ENCODE measurements around the gene VASP.
A peak's percentile ranks its signal among the peaks of the same experiment; 100 is the strongest.

The VASP gene

DNA sequence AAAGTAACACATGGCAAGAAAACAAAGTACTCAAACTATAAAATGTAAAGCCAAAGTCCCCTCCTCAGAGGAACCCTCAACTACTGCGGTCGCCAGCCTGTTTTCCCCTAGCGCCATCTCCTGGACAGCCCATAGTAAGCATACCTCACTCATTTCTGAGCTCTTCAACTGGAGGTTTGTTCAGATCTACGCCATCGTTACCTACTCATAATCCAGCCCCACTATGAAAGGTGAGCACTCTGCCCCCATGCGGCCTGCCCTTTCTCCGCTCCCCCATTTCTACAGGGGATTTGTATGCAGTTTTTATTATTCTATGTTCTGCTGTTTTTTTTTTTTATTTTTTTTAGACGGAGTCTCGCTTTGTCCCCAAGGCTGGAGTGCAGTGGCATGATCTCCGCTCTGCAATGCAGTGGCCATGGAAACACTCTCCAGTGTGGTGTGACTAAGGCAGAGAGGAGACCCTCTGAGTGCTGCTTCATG is 51.2 kb downstream of the VASP start:
- peak; percentile 87 to 95 for DNase-seq

DNA sequence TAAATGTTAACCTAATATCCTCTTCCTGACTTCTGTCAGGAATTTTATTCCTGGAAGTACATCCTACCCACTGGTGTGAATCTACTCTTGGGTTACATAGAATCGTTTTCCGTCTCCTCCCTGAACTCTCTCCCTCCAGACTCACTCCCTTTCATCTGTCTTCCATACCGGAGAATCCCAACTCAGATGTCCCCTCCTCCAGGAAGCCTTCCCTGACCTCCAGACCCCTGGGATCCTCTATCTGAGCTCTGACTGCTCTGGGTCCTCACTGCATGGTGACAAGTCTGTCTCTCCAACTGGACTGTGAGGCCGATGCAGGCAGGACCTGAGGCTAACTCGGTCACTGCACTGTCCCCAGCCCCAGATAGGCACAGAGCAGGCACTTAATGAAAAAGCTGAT is 52.8 kb downstream of the VASP start:
- DNase-seq, result no peak

DNA sequence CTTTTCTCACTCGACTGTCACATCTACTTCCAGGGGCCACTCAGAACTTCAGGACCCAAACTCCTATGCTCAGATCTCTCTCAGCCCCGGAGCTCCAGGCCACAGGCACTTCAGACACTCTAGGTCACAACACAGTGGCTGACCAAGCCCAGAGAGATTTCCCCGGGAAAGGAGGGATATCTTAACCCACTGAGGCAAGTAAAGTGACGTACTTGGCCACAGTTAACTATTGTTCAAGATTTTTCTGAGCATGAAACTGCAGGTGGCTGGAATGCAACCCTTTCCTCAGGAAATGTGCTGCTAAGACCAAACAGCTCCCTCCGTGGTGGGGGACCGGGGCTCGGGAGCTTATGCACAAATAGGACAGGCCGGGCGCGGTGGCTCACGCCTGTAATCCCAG is 53.4 kb downstream of the VASP start:
- DNase-seq, result no peak

DNA sequence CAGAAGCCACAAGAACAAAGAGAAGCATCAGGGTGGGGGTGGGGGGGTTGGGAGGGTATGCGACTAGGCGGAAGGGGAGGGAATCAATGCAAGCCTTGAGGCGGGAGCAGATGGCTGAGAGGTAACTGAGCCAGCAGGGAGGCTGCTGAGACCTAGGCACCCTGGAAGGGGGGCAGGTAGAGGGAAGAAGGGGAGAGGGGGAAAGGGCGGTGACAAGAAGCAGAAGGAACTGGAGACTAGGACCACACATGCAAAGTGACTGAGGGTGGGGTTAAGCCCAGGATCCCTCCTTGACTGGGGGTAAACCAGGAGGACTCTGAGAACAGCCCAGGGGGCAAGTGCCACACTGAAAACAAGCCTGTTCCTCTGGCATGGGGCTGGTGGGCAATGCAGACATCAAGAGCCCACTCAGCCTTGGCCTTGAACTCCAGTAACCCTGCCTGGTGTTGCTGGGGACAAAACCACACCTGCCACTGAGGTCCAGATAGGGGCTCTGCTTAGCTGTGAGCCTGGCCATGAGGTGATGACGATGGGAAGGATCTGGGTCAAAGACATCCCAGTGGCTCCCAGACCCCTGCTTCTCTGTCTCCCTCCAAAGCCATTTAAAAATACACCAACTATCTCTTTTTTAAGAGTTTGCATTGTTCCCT is 57.0 kb downstream of the VASP start:
- DNase-seq, result peak in 1 of 2 experiments; percentile 1

DNA sequence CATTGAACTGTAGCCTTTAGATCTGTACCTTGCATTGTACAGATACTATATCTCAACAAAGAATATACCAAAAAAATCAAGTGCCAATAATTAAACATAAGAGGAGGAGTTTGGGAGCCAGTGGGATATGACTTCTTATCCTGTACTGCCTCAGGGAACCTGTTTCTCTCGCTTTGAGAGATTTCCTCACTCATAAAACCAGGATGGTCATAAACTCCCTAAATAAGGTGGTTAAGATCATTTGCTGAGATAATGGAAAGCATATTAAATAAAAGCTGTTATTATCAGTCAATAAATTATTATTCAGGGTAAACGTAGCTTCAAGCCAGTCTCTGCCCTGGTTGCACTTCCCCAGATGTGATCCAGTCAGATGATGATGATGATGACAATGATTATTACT is 60.3 kb downstream of the VASP start:
- DNase-seq, result no peak

DNA sequence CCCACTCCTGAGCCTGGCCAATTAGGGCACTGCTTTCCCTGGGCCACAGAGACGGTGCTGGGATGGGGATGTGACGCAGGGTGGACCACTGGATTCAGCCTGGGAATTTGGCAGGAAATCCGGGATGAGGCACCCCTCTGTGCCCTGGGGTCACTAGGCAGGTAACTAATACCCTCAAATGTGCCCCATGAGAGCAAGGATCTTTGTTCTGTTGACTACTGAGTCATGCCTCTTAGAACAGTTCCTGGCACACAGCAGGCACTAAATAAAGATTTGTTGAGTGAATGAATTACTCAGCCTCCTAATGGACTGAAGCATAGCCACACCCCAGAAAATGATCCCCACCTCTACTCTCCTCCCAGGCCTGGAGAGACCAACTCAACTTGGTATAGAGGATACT is 61.5 kb downstream of the VASP start:
- no peak for DNase-seq

DNA sequence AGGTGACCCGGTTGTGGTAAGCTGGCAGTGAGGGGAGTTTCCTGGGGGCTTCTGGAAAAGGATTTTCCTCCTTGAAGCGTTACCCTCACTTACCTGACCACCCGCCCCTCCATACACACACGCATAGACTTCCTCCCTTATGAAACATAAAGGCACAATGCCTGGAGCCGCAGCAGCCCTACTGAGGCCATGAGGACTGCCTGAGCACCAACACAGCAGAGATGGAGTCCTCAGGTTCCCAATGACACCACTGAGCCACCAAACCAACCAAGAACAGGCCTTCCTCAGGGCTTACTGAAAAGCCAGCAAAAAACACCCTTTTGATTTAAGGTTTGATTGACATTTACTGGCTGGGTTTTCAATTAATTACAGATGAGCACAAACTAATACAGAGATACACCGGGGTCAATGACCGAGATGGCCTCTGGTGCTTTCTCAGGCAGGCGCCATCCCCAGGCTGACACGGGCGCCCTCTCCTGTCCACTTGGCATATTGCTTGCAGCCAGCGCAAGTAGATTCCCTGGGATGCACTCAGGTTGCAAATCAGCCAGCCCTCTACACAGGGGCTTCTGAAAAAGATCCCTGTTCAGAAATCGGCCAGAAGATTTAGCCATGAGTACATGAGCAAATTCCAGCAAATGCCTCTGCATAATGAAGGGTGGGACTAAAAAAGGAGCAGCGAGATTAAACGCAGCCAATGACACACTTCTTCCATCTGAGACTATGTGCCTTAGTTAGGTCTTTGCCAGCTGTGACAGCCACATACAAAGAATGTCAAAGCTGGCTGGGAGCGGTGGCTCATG is 62.5 kb downstream of the VASP start:
- peak; percentile 71 to 75 for DNase-seq

DNA sequence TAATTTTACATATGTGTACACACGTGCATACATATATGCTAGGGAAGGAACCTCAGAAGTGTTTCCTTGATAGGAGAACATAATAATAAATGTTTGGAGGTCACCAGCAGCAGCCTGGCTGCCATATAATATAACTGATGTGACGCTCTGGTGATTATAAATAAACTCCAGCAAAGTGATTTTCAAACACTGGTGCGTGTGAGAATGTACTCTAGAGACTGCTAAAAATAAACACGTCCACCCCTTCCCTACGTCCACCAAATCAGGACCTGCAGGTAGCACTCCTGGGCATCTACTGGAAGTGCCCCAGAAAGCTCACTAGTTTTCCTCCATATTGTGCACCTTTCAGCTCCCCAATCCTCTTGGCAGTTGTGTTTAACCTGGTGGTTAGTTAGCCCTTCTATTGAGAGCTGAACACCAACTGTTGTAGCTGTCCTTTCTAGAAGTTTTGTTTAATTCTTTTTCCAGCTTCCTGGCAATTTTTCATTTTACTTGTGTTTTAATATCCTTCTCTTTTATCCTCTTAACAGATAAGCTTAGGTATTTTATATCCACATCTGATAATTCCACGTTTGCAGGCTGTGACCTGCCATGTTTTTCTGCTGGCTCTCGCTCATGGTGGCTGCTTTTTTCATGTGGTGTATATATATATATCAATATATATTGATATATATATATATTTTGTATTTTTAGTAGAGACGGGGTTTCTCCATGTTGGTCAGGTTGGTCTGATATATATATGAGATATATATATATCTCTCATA is 64.4 kb downstream of the VASP start:
- DNase-seq, result no peak

DNA sequence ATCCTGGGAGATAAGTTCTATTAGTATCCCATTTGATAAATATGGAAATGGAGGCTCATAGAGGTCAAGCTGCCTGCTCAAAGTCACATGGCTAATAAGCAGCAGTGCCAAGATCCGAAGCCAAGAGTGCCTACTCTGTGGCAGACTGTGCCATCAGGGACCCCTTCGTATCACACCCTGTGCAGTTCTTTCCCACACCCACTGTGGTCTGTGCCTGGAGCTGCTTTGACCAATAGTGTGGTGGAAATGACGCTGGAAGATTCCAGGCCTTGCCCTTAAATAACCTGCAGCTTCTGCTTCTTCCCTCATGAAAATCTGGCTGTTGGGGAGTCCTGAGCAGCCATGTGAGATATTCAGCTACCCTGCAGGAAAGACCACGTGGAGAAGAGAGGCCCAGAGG is 67.2 kb downstream of the VASP start:
- no peak for DNase-seq

DNA sequence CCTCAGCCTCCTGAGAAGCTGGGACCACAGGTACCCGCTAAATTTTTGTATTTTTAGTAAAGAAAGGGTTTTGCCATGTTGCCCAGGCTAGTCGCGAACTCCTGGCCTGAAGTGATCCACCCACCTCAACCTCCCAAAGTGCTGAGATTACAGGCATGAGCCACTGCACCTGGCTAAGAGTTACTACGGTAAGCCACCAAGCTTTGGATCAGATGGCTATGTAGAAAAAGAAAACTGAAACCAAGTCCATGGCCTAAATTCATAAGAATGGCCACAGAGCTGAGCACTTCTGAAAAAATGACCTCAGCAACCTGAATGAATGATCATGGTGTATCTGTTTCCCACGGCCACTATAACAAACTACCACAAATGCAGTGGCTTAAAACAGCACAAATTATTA is 67.9 kb downstream of the VASP start:
- no peak for DNase-seq

All from Kasumi-1 (cell line).